Brain pericyte (primary cell): ENCODE measurements around the gene GZMM.

Experiments
- DNase-seq: peaks from one replicate; pipeline ENCODE4 v3.0.0-alpha.2; 2012; ENCODE audit warnings: low read depth, low spot score

Gene GZMM

GRCh38 chr19:535017-535835 is 8.6 kb upstream of the GZMM start:
- no peak for DNase-seq

DNA sequence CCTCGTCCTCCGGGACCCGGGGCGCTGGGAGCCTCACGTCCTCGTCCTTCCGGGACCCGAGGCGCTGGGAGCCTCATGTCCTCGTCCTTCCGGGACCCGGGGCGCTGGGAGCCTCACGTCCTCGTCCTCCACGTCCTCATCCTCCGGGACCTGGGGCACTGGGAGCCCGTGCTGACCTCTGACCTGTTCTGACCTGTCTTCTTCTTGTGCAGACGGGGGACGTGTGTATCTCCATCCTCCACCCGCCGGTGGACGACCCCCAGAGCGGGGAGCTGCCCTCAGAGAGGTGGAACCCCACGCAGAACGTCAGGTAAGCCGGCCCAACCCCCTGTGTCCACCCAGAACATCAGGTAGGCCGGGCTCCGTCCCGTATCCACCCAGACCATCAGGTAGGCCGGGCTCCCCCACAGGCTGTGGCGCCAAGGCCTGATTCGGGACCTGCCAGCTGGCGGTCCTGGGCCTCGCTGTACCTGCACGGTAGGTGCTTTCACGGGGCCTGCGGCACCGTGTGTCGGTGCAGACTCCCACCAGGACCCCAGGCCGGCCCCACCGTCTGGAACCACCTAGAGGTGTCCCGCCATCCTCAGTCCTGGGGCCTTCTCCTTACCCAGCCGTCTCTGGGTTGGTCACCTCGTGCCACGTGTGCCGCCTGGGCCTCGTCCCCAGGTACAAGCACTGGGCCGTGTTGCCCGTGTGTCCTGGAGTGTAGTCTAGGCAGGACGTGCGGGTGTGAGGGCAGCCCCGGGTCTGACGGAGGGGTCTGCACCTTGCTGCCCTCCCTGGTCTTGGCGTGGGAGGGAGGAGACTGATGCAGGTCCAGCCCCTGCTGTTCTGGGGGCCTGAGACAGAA is 7.6 kb upstream of the GZMM start:
- no peak for DNase-seq

- DNase-seq: no peak
These were observed 6.9 kb upstream of the GZMM start for GRCh38 chr19:536881-537404.

DNA sequence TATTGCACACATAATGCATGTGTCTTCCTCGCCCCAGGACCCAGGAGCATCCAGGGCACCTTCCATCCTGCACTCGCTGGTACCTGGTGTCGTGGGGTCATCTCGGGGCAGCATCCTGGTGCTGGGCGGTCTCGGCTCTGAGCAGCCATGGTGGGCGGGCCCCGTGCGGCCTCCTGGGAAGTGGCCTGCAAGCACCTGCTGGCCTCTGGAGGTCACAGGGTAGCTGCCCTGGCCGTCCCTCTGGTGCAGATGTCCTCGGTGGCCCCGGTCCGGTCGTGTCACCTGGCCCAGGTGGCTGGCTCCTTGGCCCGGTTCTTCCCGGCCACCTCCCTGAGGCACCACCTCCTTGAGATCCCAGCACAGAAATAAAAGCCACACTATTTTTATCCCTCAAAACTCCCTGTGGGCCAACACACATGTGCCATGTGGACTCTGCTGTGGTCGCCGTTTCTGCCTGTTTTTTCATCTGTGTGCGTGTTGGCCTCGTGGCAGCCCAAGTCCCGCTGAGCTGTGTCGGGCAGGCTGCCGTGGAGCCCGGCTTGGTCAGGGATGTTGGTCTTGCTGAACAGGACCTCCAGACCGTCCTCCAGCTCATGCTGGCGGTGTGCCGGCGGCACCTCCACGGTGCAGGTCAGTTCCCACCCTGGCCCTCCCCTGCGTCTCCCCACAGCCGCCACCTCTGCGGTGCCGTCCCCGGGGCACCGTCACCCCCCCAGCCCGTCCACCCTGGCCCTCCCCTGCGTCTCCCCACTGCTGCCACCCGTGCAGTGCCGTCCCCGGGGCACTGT is 5.0 kb upstream of the GZMM start:
- no peak for DNase-seq

GRCh38 chr19:539429-540030 is 4.3 kb upstream of the GZMM start:
- no peak for DNase-seq

- no peak for DNase-seq
These were observed 2.8 kb upstream of the GZMM start for GRCh38 chr19:540867-541637.

- no peak for DNase-seq
These were observed 2.2 kb upstream of the GZMM start for GRCh38 chr19:541699-542098.

DNA sequence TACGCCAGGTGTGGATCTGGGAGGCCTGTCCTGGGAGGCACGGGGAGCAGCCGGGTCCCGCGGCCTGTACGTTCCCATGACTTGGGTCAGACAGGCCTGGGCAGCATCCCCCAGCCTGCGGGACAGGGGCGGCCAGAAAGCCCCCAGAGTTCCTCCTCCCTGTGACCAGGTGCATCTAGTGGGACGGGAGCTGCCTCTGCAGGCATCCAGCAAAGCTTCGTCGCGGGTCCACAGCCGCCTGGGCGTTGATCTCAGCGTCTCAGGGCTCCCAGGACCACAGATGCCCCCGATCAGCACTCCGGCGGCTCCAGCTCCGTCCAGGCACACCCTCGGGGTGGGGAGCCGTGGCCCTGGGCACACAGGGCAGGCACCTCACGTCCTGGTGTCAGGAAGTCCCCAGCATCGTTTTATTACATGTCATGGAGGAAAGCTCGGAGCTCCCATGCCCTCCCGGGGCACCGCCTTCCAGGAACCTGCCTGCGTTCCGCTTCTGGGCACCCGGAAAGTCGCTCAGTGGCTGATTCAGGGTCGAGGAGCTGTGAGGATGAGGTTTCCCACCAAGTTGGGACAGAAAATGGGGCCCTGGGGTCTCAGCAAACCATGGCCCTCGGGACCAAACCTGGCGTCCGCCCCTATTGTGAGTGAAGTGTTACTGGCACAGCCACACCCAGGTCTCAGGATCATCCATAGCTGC is 1.5 kb upstream of the GZMM start:
- no peak for DNase-seq

DNA sequence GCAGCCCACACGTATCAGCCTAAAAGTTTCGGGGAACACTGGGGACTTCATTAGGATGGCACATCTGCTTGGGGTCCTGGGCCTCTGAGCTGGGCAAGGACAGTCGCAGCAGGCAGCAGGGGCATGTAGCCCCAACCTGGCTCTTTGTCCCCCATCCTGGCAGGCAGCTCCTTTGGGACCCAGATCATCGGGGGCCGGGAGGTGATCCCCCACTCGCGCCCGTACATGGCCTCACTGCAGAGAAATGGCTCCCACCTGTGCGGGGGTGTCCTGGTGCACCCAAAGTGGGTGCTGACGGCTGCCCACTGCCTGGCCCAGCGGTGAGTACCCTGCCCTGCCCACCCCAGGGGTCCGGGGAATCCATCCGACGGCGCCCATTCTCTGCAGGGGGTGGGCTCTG is 3.3 kb downstream of the GZMM start:
- DNase-seq: no peak

DNA sequence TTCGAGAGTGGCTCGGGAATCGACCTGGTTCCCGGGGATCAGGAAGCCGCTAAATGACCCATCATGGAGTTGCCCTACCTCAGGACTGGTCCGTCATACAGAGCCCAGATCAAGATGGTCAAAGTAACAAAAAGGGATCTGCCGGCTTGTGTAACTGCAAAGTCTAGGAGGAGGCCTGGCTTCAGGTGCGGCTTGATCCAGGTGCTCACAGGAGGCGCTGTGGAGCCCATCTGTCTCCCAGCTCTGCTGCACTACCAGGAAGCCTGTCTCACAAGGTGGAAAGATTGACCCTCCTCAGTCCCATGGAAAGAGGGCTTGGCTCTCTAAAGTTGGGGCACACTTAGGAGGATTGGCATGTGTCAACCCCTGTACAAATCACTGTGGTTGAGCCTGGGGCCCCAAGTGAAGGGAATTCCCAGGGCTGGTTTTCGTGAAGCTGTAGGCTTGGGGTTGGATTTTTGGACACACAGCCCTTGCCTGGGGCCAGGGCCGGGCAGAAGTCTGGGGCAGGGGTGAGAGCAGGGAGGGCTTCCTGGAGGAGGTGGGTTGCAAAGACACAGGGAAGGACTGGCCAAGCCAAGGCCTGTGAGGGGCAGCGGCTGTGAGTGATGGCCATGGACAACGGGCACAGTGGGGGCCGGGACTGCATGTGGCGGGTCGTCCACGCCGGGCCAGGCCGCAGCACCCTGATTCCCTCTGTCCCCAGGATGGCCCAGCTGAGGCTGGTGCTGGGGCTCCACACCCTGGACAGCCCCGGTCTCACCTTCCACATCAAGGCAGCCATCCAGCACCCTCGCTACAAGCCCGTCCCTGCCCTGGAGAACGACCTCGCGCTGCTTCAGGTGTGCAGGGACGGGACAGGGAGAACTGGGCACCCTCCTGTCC is 4.2 kb downstream of the GZMM start:
- no peak for DNase-seq

DNA sequence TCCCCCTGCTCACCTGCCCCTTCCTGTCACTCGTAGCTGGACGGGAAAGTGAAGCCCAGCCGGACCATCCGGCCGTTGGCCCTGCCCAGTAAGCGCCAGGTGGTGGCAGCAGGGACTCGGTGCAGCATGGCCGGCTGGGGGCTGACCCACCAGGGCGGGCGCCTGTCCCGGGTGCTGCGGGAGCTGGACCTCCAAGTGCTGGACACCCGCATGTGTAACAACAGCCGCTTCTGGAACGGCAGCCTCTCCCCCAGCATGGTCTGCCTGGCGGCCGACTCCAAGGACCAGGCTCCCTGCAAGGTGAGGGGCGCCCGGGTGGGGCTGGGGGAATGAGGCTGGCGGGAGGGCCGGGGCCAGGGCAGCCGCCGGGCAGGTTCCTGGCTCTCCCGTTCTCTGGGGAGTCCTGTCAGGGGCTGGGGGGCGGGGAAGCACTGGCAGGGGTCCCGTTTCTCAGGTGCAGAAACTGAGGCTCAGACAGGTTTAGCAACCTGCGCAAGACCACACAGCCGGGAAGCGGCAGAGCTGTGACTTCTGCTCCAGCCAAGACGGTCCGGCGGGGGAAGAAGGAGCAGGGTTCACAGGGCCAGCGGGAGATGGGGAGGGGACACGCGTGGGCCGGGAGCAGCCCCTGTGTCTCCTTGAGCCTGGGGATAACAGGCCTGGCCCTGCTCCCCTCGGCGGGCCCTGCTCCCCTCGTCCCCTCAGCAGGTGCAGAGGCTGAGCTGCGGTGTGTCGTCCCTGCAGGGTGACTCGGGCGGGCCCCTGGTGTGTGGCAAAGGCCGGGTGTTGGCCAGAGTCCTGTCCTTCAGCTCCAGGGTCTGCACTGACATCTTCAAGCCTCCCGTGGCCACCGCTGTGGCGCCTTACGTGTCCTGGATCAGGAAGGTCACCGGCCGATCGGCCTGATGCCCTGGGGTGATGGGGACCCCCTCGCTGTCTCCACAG is 5.3 kb downstream of the GZMM start:
- no peak for DNase-seq

GRCh38 chr19:554817-555216 is 11.0 kb downstream of the GZMM start:
- DNase-seq: no peak

GRCh38 chr19:555474-555808 is 11.6 kb downstream of the GZMM start:
- DNase-seq: no peak

- no peak for DNase-seq
These were observed 12.9 kb downstream of the GZMM start for GRCh38 chr19:556611-557382.

DNA sequence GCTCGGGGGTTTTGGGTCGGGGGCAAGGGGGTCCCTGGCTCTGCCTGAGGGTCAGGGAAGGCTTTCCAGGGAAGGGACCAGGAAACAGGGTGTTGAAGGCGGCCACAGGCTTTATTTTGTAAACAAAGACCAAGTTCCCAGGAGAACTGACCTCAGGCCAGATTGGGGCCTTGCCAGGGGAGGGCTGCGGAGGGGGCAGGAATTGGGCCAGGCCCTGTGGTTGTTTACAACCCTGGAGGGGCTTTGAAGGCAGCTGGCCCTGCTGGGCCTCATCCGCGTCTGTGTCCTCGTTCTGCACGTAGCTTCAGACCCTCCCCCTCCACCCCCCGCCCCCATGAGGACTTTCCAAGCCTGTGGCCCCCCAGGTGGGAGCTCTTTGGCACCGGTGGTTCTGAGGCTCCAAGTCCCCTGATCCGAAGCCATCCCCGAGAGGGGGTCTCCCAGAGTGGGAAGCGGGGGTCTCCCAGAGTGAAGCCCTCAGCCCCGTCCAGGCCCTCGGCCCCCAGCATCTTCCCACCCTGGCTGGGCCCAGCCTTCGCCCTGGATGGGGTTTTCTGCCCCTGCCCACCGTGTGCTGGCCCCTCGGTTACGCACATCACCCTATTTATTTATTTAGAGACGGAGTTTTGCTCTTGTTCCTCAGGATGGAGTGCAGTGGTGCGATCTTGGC is 15.1 kb downstream of the GZMM start:
- no peak for DNase-seq

DNA sequence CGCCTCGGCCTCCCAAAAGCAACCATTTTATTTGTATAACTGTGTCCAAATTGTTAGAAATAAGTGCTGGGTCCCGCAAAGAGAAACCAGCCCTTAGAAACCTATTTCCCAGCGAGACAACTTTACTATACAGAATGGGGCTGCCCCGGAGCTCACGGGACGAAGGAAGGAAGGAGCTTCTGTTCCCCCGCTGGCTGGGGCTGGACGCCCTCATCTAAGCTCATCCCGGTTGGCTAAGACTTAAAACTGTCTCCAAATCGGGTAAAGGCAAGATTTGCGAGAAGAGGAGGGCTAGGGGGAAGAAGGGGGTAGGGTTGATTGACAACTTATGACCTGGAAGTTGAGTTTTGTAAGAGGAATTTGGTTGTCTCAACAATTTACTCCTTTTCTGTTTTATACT is 16.3 kb downstream of the GZMM start:
- no peak for DNase-seq

GRCh38 chr19:566403-566802 is 22.6 kb downstream of the GZMM start:
- DNase-seq: no peak
